ENCODE measurements around the gene NOP56. TPM values are rescaled to one million over a fixed set of nuclear protein-coding genes. Genes with fewer than 3 reads are reported as not detected.

Gene NOP56
- total and polyA plus RNA-seq, 9 of the 15 experiments (the other 6 are each of a cell fraction or from before 2014, with no cell fraction given), result 295 to 697 (median 439) TPM

GRCh38 chr20:2663887-2664719 is 11.7 kb downstream of the NOP56 start, which contains the start of gene IDH3B (continued):
- no peak for TF ChIP-seq MIER1 (IDR thresholded peaks at IDR 0.05; ENCODE audit: low read depth)
- TF ChIP-seq ZNF280A (IDR thresholded peaks at IDR 0.05; ENCODE audit: low read depth, partially characterized antibody), result no peak
- TF ChIP-seq ZNF780A (CRISPR knock-in tag; IDR thresholded peaks at IDR 0.05), result no peak
- TF ChIP-seq HLTF (IDR thresholded peaks at IDR 0.05), result no peak
- TF ChIP-seq PTRF (tag; IDR thresholded peaks at IDR 0.05), result no peak
- TF ChIP-seq POLR3A (IDR thresholded peaks at IDR 0.05; ENCODE audit: borderline replicate concordance, extremely low read depth, insufficient read depth, insufficient read length), result no peak
- TF ChIP-seq ZNF165 (CRISPR knock-in tag; IDR thresholded peaks at IDR 0.05; ENCODE audit: borderline replicate concordance), result no peak
- TF ChIP-seq NRF1 (conservative IDR thresholded peaks at IDR 0.05 in 1 of 2, IDR thresholded peaks at IDR 0.05 in 1 of 2), result peak; percentile 81 to 83
- TF ChIP-seq HNRNPH1 (optimal IDR thresholded peaks at IDR 0.05; ENCODE audit: low read depth, low read length), result no peak
- TF ChIP-seq DACH1 (IDR thresholded peaks at IDR 0.05; ENCODE audit: partially characterized antibody), result no peak
- no peak for TF ChIP-seq CGGBP1 (CRISPR knock-in tag; IDR thresholded peaks at IDR 0.05)
- no peak for TF ChIP-seq HEY1 (CRISPR knock-in tag; IDR thresholded peaks at IDR 0.05; ENCODE audit: borderline replicate concordance)
- peak; percentile 99 for TF ChIP-seq PHF20 (IDR thresholded peaks at IDR 0.05; ENCODE audit: partially characterized antibody)
- TF ChIP-seq MNT (conservative IDR thresholded peaks at IDR 0.05), result peak; percentile 71 to 88
- TF ChIP-seq IRF9 (tag; IDR thresholded peaks at IDR 0.05), result no peak
- TF ChIP-seq ZNF707 (CRISPR knock-in tag; conservative IDR thresholded peaks at IDR 0.05), result no peak
- TF ChIP-seq GTF2F1 (IDR thresholded peaks at IDR 0.05; ENCODE audit: low read depth, low read length), result no peak; the same call in 1 of the 2 replicates
- no peak for TF ChIP-seq NELFE (IDR thresholded peaks at IDR 0.05; ENCODE audit: insufficient read depth, insufficient read length)
- TF ChIP-seq RUNX1 (IDR thresholded peaks at IDR 0.05; ENCODE audit: low read depth), result no peak
- peak; percentile 97 for TF ChIP-seq CREB1 (IDR thresholded peaks at IDR 0.05)
- TF ChIP-seq CREB1 (CRISPR knock-in tag; IDR thresholded peaks at IDR 0.05), result peak; percentile 98
- no peak for TF ChIP-seq POLR2AphosphoS2 (IDR thresholded peaks at IDR 0.05; ENCODE audit: low read length)
- no peak for TF ChIP-seq ZSCAN32 (CRISPR knock-in tag; IDR thresholded peaks at IDR 0.05)
- no peak for TF ChIP-seq SNAPC5 (CRISPR knock-in tag; IDR thresholded peaks at IDR 0.05)

Data from K562 (cell line).